WTC11 (cell line): ENCODE data around the gene AK5. TPM values are rescaled to one million over a fixed set of nuclear protein-coding genes. Genes with fewer than 3 reads are reported as not detected.

Experiments used
- ATAC-seq: fragments of 200-7000 bp; cut with Tn5 transposase; 2 replicates; pipeline ENCODE4 v1.10.0; 2021; ENCODE audit warnings: mild to moderate bottlenecking, moderate library complexity
- CTCF ChIA-PET: fragments of 300-600 bp; sonication (Branson Sonifier 250); formaldehyde crosslinking; loops from one replicate; lab custom pipeline; 2021; ENCODE audit warnings: antibody characterized with exemption; lab: Charles Lee
- POLR2A ChIA-PET: fragments of 350-600 bp; sonication (Branson Sonifier 250); formaldehyde crosslinking; loops from one replicate; lab custom pipeline; 2021; ENCODE audit warnings: antibody characterized with exemption; lab: Charles Lee
- DNase-seq: peaks from one replicate; pipeline ENCODE4 v3.0.0; 2021; ENCODE audit warnings: low spot score
- H3K27ac Mint-ChIP-seq: 2 replicates; pipeline ENCODE4 v1.8.0; 2021; ENCODE audit warnings: mixed read lengths
- H3K27me3 Mint-ChIP-seq: 2 replicates; pipeline ENCODE4 v1.8.0; 2021; ENCODE audit warnings: low read depth, mild to moderate bottlenecking, moderate library complexity, mixed read lengths
- H3K36me3 Mint-ChIP-seq: 2 replicates; pipeline ENCODE4 v1.8.0; 2021; ENCODE audit warnings: mixed read lengths
- H3K4me1 Mint-ChIP-seq: 2 replicates; pipeline ENCODE4 v1.8.0; 2022; ENCODE audit warnings: mixed read lengths
- H3K4me3 Mint-ChIP-seq: 2 replicates; pipeline ENCODE4 v1.8.0; 2021; ENCODE audit warnings: mild to moderate bottlenecking, moderate library complexity, mixed read lengths
- H3K9me3 Mint-ChIP-seq: 2 replicates; pipeline ENCODE4 v1.8.0; 2021; ENCODE audit warnings: mixed read lengths
- ARID4B ChIP-seq: sonication (generic); formaldehyde crosslinking; IDR thresholded peaks from 2 replicates; pipeline ENCODE4 v1.8.0; 2023; ENCODE audit warnings: missing genetic modification reagents, mild to moderate bottlenecking, borderline replicate concordance
- ATF2 ChIP-seq: sonication (generic); formaldehyde crosslinking; IDR thresholded peaks from 2 replicates; pipeline ENCODE4 v1.8.1; 2022; ENCODE audit warnings: low read depth, missing genetic modification reagents, borderline replicate concordance
- ATF3 ChIP-seq: sonication (generic); formaldehyde crosslinking; conservative IDR thresholded peaks from 2 replicates; pipeline ENCODE4 v1.8.1; 2022; ENCODE audit warnings: mild to moderate bottlenecking, missing genetic modification reagents
- CTCF ChIP-seq: fragments of 200-600 bp; IDR thresholded peaks from 2 replicates; pipeline ENCODE4 v1.8.0; 2022; ENCODE audit warnings: antibody characterized with exemption
- IRF1 ChIP-seq: sonication (generic); formaldehyde crosslinking; IDR thresholded peaks from 2 replicates; pipeline ENCODE4 v1.8.0; 2023; ENCODE audit warnings: missing genetic modification reagents
- IRF2 ChIP-seq: sonication (generic); formaldehyde crosslinking; IDR thresholded peaks from 2 replicates; pipeline ENCODE4 v1.8.0; 2022; ENCODE audit warnings: low read depth, missing genetic modification reagents, borderline replicate concordance
- MXD4 ChIP-seq: fragments of 250-450 bp; sonication (Bioruptor Pico); IDR thresholded peaks from 2 replicates; pipeline ENCODE4 v1.8.0; 2021; ENCODE audit warnings: mild to moderate bottlenecking, moderate library complexity, borderline replicate concordance
- NFATC4 ChIP-seq: fragments of 250-450 bp; sonication (Bioruptor Pico); IDR thresholded peaks from 2 replicates; pipeline ENCODE4 v1.9.0; 2021; ENCODE audit warnings: mild to moderate bottlenecking
- NFE2L1 ChIP-seq: sonication (generic); formaldehyde crosslinking; IDR thresholded peaks from 2 replicates; pipeline ENCODE4 v1.8.1; 2023; ENCODE audit warnings: missing genetic modification reagents
- NR1H2 ChIP-seq: sonication (generic); formaldehyde crosslinking; IDR thresholded peaks from 2 replicates; pipeline ENCODE4 v1.9.0; 2021; ENCODE audit warnings: mild to moderate bottlenecking, moderate library complexity, missing genetic modification reagents
- OVOL2 ChIP-seq: fragments of 250-450 bp; sonication (Bioruptor Pico); IDR thresholded peaks from 2 replicates; pipeline ENCODE4 v1.9.0; 2021; ENCODE audit warnings: mild to moderate bottlenecking, borderline replicate concordance
- PRRX2 ChIP-seq: fragments of 250-450 bp; sonication (Bioruptor Pico); IDR thresholded peaks from 2 replicates; pipeline ENCODE4 v1.8.0; 2021; ENCODE audit warnings: mild to moderate bottlenecking
- SP1 ChIP-seq: sonication (generic); formaldehyde crosslinking; conservative IDR thresholded peaks from 2 replicates; pipeline ENCODE4 v1.8.1; 2022; ENCODE audit warnings: missing genetic modification reagents
- STAT6 ChIP-seq: sonication (generic); formaldehyde crosslinking; conservative IDR thresholded peaks from 2 replicates; pipeline ENCODE4 v1.8.1; 2023; ENCODE audit warnings: mild to moderate bottlenecking, low read depth, missing genetic modification reagents, moderate library complexity
- TCF7 ChIP-seq: sonication (generic); formaldehyde crosslinking; IDR thresholded peaks from 2 replicates; pipeline ENCODE4 v1.8.0; 2022; ENCODE audit warnings: mild to moderate bottlenecking, low read depth, missing genetic modification reagents, moderate library complexity
- ZNF232 ChIP-seq: sonication (generic); formaldehyde crosslinking; IDR thresholded peaks from 2 replicates; pipeline ENCODE4 v1.8.0; 2022; ENCODE audit warnings: mild to moderate bottlenecking, missing genetic modification reagents
- ZNF263 ChIP-seq: sonication (generic); formaldehyde crosslinking; IDR thresholded peaks from 2 replicates; pipeline ENCODE4 v1.8.1; 2022; ENCODE audit warnings: low read depth, mild to moderate bottlenecking, moderate library complexity, missing genetic modification reagents
- ZNF416 ChIP-seq: fragments of 250-450 bp; sonication (Bioruptor Pico); IDR thresholded peaks from 2 replicates; pipeline ENCODE4 v1.9.0; 2021; ENCODE audit warnings: mild to moderate bottlenecking, inconsistent platforms
- total RNA-seq: library from RNA; stranded (reverse); gene quantifications from 3 replicates; pipeline ENCODE4 v1.2.3, GENCODE V29; 2021

The AK5 gene
- total RNA-seq, 1 experiment from 2014 or later: 3.0 TPM

GRCh38 chr1:77273891-77274290, 7.9 kb upstream of the AK5 start:
- ChIA-PET POLR2A (interaction anchor here (0.6 kb wide), 1 partner anchor 334 kb away, joined by 7 read pairs; no protein-coding TSS in a partner anchor), CTCF (no interaction called here)
- no peak for TF ChIP-seq CTCF
- TF ChIP-seq PRRX2 (CRISPR knock-in tag): no peak
- no peak for TF ChIP-seq ZNF232
- no peak for TF ChIP-seq ZNF416 (CRISPR knock-in tag)
- TF ChIP-seq NFE2L1 (CRISPR knock-in tag): no peak
- no peak for TF ChIP-seq MXD4 (CRISPR knock-in tag)
- TF ChIP-seq NR1H2 (CRISPR knock-in tag): no peak
- TF ChIP-seq SP1 (CRISPR knock-in tag): no peak
- no peak for TF ChIP-seq TCF7
- no peak for TF ChIP-seq STAT6
- no peak for TF ChIP-seq ATF3 (CRISPR knock-in tag)
- no peak for TF ChIP-seq ATF2 (CRISPR knock-in tag)
- TF ChIP-seq NFATC4 (CRISPR knock-in tag): no peak
- no peak for TF ChIP-seq ZNF263 (CRISPR knock-in tag)
- TF ChIP-seq IRF1: no peak
- no peak for TF ChIP-seq OVOL2 (CRISPR knock-in tag)
- TF ChIP-seq IRF2 (CRISPR knock-in tag): no peak
- no peak for TF ChIP-seq ARID4B (CRISPR knock-in tag)
- ATAC-seq (no peak), DNase-seq (no peak)
- Mint-ChIP-seq H3K36me3 (no peaks in the 10 kb centered on the region), H3K9me3 (no peaks in the 10 kb centered on the region), H3K27me3 (peaks cover 24% of the 10 kb centered on the region), H3K27ac (no peak overlapping the region), H3K4me3 (no peak overlapping the region), H3K4me1 (peaks cover 5% of the 10 kb centered on the region; the same call in 1 of the 2 replicates)
